ENCODE measurements around the gene ADH1C.

Gene ADH1C

DNA sequence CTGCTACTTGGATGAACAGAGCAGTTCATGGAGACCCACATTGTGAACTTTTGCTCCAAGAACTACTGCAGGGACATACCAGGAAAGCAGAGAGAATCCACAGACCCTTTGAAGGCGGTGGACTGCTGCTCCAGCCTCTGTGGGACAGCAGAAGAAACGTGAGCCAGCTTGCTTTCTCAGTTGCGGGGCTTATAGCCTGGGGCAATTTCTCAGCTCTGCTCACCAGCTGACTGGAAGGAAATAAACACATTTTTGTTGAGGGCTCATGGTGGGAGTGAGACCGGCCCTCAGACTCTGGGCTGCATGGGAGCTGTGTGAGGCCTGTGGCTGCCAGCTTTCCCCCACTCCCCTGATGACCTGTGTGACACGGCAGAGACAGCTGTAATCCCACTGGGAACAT, 59.2 kb downstream of the ADH1C start:
- no peak overlapping the region for H2AFZ ChIP-seq (ENCODE audit: low read length)
- no peak overlapping the region for H3K4me2 ChIP-seq (ENCODE audit: low read length)
- no peak overlapping the region for H3K27ac ChIP-seq (ENCODE audit: low read depth, low read length, poor library complexity, severe bottlenecking)
- no peaks in the 10 kb centered on the region for H3F3A ChIP-seq (ENCODE audit: insufficient read depth, low read length)
- no peak overlapping the region for H3K9ac ChIP-seq (ENCODE audit: low read length)
- no peaks in the 10 kb centered on the region for H3K9me2 ChIP-seq (ENCODE audit: low read depth, low read length)
- TF ChIP-seq, protein P1, sequence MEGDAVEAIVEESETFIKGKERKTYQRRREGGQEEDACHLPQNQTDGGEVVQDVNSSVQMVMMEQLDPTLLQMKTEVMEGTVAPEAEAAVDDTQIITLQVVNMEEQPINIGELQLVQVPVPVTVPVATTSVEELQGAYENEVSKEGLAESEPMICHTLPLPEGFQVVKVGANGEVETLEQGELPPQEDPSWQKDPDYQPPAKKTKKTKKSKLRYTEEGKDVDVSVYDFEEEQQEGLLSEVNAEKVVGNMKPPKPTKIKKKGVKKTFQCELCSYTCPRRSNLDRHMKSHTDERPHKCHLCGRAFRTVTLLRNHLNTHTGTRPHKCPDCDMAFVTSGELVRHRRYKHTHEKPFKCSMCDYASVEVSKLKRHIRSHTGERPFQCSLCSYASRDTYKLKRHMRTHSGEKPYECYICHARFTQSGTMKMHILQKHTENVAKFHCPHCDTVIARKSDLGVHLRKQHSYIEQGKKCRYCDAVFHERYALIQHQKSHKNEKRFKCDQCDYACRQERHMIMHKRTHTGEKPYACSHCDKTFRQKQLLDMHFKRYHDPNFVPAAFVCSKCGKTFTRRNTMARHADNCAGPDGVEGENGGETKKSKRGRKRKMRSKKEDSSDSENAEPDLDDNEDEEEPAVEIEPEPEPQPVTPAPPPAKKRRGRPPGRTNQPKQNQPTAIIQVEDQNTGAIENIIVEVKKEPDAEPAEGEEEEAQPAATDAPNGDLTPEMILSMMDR (IDR thresholded peaks at IDR 0.05; ENCODE audit: low read length), result no peak
- no peak for TF ChIP-seq EZH2 (IDR thresholded peaks at IDR 0.05; ENCODE audit: borderline replicate concordance, low read length)
- no peak overlapping the region for H3K4me3 ChIP-seq (ENCODE audit: low read depth, low read length, poor library complexity, severe bottlenecking)
- H3K4me1 ChIP-seq (ENCODE audit: insufficient read depth, low read length, severe bottlenecking), result no peaks in the 10 kb centered on the region
- no peaks in the 10 kb centered on the region for H3K36me3 ChIP-seq (ENCODE audit: insufficient read depth, low read length)
- no peaks in the 10 kb centered on the region for H3K9me3 ChIP-seq (ENCODE audit: low read length)
- no peaks in the 10 kb centered on the region for H3K27me3 ChIP-seq (ENCODE audit: insufficient read depth, low read length)
- no peaks in the 10 kb centered on the region for H4K20me1 ChIP-seq (ENCODE audit: insufficient read depth, low read length)
- H3K79me2 ChIP-seq (ENCODE audit: insufficient read depth, low read length), result no peaks in the 10 kb centered on the region

DNA sequence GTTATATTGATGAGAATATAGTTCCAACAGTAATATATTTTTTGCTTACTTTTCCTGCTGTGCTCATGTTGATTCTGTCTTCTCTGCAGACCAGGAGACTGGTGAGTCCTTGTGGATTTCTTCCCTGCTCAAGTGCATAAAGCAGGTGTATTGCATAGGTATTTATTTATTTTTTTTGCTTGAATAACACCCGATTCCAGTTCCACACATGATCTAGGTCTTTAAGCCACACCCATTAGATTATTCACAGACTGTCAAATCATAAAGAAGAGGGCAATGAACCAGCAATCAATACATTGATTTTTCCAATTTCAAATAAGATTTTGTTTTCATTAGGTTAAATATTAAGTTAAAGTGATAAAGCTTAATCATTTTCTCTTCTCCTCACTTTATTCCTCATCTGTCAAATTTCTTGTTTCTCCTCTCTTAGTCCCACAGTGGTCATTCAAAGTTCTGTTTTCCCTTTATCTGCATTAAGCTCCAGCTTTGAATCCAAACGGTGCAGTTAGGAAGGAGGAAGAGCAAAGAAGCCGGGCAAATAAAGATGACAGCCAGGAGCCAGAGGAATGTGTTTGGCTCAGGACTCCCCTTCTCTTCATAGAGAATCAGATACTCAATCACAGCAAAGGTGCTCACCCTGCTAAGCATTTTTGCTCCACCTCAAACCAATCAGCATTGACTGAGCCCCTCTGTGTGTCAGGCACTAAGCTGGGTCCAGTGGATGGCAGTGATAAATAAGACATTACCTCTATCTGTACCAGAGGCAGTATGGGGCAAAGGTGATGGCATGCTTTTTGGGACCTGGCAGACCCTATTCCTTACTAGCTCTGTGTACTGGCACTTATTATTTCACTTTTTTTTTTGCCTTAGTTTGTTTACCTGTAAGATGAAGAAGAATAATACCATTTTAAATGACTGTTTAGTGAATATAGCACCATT, 61.4 kb downstream of the ADH1C start, which contains the start of gene ADH1A:
Gene ADH1A (minus strand): TSS at position 138 of the 939 bp plus-strand sequence. CDS start 71 bp downstream, at position 67.
- H3K27ac ChIP-seq (ENCODE audit: low read depth, low read length, poor library complexity, severe bottlenecking), result no peak within 1 kb of the TSS
- H3K9me3 ChIP-seq (ENCODE audit: low read length), result no peaks in the 10 kb centered on the region
- H2AFZ ChIP-seq (ENCODE audit: low read length), result no peak within 1 kb of the TSS
- H3K4me2 ChIP-seq (ENCODE audit: low read length), result no peak within 1 kb of the TSS
- H3K27me3 ChIP-seq (ENCODE audit: insufficient read depth, low read length), result no peaks in the 10 kb centered on the region
- H3K9me2 ChIP-seq (ENCODE audit: low read depth, low read length), result no peaks in the 10 kb centered on the region
- TF ChIP-seq, protein P1 (IDR thresholded peaks at IDR 0.05; ENCODE audit: low read length), result no peak
- TF ChIP-seq EZH2 (IDR thresholded peaks at IDR 0.05; ENCODE audit: borderline replicate concordance, low read length), result no peak
- H3K36me3 ChIP-seq (ENCODE audit: insufficient read depth, low read length), result no peaks in the 10 kb centered on the region
- no peaks in the 10 kb centered on the region for H3F3A ChIP-seq (ENCODE audit: insufficient read depth, low read length)
- no peak within 1 kb of the TSS for H3K9ac ChIP-seq (ENCODE audit: low read length)
- H3K4me3 ChIP-seq (ENCODE audit: low read depth, low read length, poor library complexity, severe bottlenecking), result no peak within 1 kb of the TSS
- no peaks in the 10 kb centered on the region for H4K20me1 ChIP-seq (ENCODE audit: insufficient read depth, low read length)
- no peaks in the 10 kb centered on the region for H3K4me1 ChIP-seq (ENCODE audit: insufficient read depth, low read length, severe bottlenecking)
- no peaks in the 10 kb centered on the region for H3K79me2 ChIP-seq (ENCODE audit: insufficient read depth, low read length)

Data from OCI-LY1 (cell line).